HepG2 (cell line): ENCODE data around the gene TMEM14C. TPM values are rescaled to one million over a fixed set of nuclear protein-coding genes. Genes with fewer than 3 reads are reported as not detected.

Experiments
- FOXO1 ChIP-seq: sonication (generic); formaldehyde crosslinking; IDR thresholded peaks from 2 replicates; pipeline ENCODE4 v1.4.0; 2020; ENCODE audit warnings: missing genetic modification reagents
- KDM6A ChIP-seq: IDR thresholded peaks from 2 replicates; pipeline ENCODE4 v1.6.1; 2016; ENCODE audit warnings: low read depth
- MAFK ChIP-seq, 2 experiments: IDR thresholded peaks in 1 of 2; conservative IDR thresholded peaks in 1 of 2; 2 replicates each; pipeline ENCODE4 v1.6.1; 2011; ENCODE audit warnings: improper control_type of control experiment in 2 of 2, low read length in 2 of 2
- MTF1 ChIP-seq: sonication (generic); formaldehyde crosslinking; IDR thresholded peaks from 2 replicates; pipeline ENCODE4 v1.5.0; 2020; ENCODE audit warnings: missing genetic modification reagents
- MTF2 ChIP-seq: sonication (generic); formaldehyde crosslinking; IDR thresholded peaks from 2 replicates; pipeline ENCODE4 v1.5.0; 2020; ENCODE audit warnings: missing genetic modification reagents, borderline replicate concordance
- SIN3B ChIP-seq: fragments of 150-350 bp; IDR thresholded peaks from 2 replicates; pipeline ENCODE4 v1.6.1; 2014; ENCODE audit warnings: low read length
- SMAD3 ChIP-seq: sonication (generic); formaldehyde crosslinking; IDR thresholded peaks from 2 replicates; pipeline ENCODE4 v1.4.0; 2020; ENCODE audit warnings: missing genetic modification reagents
- SNAI1 ChIP-seq: sonication (generic); formaldehyde crosslinking; IDR thresholded peaks from 2 replicates; pipeline ENCODE4 v1.5.0; 2020; ENCODE audit warnings: mild to moderate bottlenecking, missing genetic modification reagents, borderline replicate concordance
- polyA plus RNA-seq, 8 experiments: library from polyadenylated mRNA; depleted of rRNA in 3 of 8; stranded (reverse) in 7 of 8; unstranded in 1 of 8; fragments of >200 nt; fragmentation: Illumina TruSeq in 4 of 8; extraction: Trizol in 4 of 8; gene quantifications; 2 replicates each; pipeline versions ENCODE4 v1.2.1 to v1.2.3, GENCODE V29; 2011 to 2016; ENCODE audit warnings: low read depth in 4 of 8, missing spikeins in 1 of 8, mixed read lengths in 1 of 8; ENCODE audit not compliant: insufficient read depth in 1 of 8
- total RNA-seq, 5 experiments: library from RNA; depleted of rRNA; stranded (reverse); fragments of >200 nt; fragmentation: Illumina TruSeq; extraction: Trizol; gene quantifications; 2 replicates each; pipeline ENCODE4 v1.2.3, GENCODE V29; 2016; ENCODE audit warnings: low read depth in 1 of 5
- TF ChIP-seq, protein P1 (sequence below): sonication (generic); formaldehyde crosslinking; IDR thresholded peaks from 2 replicates; pipeline ENCODE4 v1.8.1; 2023; ENCODE audit warnings: mild to moderate bottlenecking, moderate library complexity, missing genetic modification reagents
- TF ChIP-seq, protein P2 (sequence below): sonication (generic); formaldehyde crosslinking; IDR thresholded peaks from 2 replicates; pipeline ENCODE4 v1.4.0; 2020; ENCODE audit warnings: mild to moderate bottlenecking, missing genetic modification reagents
- TF ChIP-seq, protein P3 (sequence below): sonication (generic); formaldehyde crosslinking; IDR thresholded peaks from 2 replicates; pipeline ENCODE4 v1.5.1; 2020; ENCODE audit warnings: missing genetic modification reagents, mild to moderate bottlenecking, borderline replicate concordance
- TF ChIP-seq, protein P4 (sequence below): sonication (generic); formaldehyde crosslinking; IDR thresholded peaks from 2 replicates; pipeline ENCODE4 v1.5.0; 2020; ENCODE audit warnings: mild to moderate bottlenecking, missing genetic modification reagents, borderline replicate concordance
- TF ChIP-seq, protein P5 (sequence below): sonication (generic); formaldehyde crosslinking; IDR thresholded peaks from 2 replicates; pipeline ENCODE4 v1.4.0; 2020; ENCODE audit warnings: missing genetic modification reagents, borderline replicate concordance
- TF ChIP-seq, protein P6 (sequence below): sonication (generic); formaldehyde crosslinking; IDR thresholded peaks from 2 replicates; pipeline ENCODE4 v1.5.0; 2020; ENCODE audit warnings: missing genetic modification reagents

The TMEM14C gene
- total and polyA plus RNA-seq, 2 of the 13 experiments (the other 11 are each of a cell fraction or from before 2014, with no cell fraction given), result 184 TPM

DNA sequence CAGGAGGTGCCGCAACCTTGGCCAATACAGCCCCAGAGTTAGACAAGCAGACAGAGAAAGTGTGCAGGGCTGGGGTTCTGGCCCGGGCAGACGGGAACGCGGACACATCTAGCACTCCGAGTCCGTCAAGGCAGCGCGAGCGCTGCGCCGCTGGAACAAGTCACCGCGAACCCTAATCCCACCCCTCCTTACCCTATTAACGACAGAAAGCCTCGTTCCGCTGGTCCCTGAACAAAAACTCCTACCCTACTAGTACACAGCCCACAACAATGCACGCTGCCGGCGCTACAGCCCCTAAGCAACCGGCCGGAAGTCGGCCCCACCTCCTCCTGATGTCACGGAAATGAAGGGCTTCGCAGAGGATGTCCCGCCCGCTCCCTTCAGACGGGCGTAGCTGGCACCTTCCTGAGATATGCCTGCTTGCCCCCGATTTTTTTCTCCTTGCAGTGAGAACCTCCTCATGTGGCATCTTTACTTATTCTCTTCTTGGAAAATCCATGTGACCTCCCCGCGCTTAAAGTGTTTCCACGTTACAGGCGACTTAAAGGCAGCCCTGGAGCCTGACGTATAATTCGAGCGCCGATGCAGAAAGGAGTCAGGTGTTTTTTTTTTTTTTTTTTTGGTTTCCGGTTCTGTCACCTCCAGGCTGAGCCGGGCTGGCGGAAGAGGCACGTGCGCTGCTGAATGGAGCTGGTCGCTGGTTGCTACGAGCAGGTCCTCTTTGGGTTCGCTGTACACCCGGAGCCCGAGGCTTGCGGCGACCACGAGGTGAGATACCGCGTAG, 28.4 kb upstream of the TMEM14C start, which contains the start of the genes C6orf52 and PAK1IP1 (continued):
- TF ChIP-seq, protein P1, sequence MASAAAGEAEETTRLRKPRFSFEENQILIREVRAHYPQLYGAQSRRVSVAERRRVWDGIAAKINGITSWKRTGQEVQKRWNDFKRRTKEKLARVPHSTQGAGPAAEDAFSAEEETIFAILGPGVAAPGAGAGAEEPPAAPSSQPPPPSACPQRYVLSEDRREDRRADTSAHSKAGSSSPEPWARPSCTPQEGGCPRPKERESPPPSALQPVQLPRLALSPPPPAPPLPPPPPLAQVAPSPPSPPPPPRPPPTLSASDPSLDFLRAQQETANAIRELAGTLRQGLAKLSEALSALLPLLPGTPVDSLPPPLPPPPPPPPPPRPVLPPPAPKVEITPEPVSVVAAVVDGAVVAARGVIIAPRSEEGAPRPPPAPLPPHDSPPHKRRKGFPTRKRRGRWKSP (CRISPR knock-in tag), result peak; percentile 77
- TF ChIP-seq FOXO1, result 0 out of 2 replicates have a peak, but pooled peaks have one; percentile 48
- TF ChIP-seq, protein P2, sequence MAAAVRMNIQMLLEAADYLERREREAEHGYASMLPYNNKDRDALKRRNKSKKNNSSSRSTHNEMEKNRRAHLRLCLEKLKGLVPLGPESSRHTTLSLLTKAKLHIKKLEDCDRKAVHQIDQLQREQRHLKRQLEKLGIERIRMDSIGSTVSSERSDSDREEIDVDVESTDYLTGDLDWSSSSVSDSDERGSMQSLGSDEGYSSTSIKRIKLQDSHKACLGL (CRISPR knock-in tag), result peak; percentile 98; the same call in 1 of the 2 replicates
- peak; percentile 33; the same call in 1 of the 2 replicates for TF ChIP-seq MTF2 (CRISPR knock-in tag)
- peak; percentile 90 for TF ChIP-seq SIN3B
- peak; percentile 55; the same call in 1 of the 2 replicates for TF ChIP-seq SNAI1 (CRISPR knock-in tag)
- peak; percentile 77; the same call in 1 of the 2 replicates for TF ChIP-seq MTF1 (CRISPR knock-in tag)
- TF ChIP-seq, protein P3, sequence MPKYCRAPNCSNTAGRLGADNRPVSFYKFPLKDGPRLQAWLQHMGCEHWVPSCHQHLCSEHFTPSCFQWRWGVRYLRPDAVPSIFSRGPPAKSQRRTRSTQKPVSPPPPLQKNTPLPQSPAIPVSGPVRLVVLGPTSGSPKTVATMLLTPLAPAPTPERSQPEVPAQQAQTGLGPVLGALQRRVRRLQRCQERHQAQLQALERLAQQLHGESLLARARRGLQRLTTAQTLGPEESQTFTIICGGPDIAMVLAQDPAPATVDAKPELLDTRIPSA (CRISPR knock-in tag), result 0 out of 2 replicates have a peak, but pooled peaks have one; percentile 15
- TF ChIP-seq MAFK (conservative IDR thresholded peaks at IDR 0.05 in 1 of 2, IDR thresholded peaks at IDR 0.05 in 1 of 2; ENCODE audit: low read length in 2 of 2), result no peak
- TF ChIP-seq, protein P4, sequence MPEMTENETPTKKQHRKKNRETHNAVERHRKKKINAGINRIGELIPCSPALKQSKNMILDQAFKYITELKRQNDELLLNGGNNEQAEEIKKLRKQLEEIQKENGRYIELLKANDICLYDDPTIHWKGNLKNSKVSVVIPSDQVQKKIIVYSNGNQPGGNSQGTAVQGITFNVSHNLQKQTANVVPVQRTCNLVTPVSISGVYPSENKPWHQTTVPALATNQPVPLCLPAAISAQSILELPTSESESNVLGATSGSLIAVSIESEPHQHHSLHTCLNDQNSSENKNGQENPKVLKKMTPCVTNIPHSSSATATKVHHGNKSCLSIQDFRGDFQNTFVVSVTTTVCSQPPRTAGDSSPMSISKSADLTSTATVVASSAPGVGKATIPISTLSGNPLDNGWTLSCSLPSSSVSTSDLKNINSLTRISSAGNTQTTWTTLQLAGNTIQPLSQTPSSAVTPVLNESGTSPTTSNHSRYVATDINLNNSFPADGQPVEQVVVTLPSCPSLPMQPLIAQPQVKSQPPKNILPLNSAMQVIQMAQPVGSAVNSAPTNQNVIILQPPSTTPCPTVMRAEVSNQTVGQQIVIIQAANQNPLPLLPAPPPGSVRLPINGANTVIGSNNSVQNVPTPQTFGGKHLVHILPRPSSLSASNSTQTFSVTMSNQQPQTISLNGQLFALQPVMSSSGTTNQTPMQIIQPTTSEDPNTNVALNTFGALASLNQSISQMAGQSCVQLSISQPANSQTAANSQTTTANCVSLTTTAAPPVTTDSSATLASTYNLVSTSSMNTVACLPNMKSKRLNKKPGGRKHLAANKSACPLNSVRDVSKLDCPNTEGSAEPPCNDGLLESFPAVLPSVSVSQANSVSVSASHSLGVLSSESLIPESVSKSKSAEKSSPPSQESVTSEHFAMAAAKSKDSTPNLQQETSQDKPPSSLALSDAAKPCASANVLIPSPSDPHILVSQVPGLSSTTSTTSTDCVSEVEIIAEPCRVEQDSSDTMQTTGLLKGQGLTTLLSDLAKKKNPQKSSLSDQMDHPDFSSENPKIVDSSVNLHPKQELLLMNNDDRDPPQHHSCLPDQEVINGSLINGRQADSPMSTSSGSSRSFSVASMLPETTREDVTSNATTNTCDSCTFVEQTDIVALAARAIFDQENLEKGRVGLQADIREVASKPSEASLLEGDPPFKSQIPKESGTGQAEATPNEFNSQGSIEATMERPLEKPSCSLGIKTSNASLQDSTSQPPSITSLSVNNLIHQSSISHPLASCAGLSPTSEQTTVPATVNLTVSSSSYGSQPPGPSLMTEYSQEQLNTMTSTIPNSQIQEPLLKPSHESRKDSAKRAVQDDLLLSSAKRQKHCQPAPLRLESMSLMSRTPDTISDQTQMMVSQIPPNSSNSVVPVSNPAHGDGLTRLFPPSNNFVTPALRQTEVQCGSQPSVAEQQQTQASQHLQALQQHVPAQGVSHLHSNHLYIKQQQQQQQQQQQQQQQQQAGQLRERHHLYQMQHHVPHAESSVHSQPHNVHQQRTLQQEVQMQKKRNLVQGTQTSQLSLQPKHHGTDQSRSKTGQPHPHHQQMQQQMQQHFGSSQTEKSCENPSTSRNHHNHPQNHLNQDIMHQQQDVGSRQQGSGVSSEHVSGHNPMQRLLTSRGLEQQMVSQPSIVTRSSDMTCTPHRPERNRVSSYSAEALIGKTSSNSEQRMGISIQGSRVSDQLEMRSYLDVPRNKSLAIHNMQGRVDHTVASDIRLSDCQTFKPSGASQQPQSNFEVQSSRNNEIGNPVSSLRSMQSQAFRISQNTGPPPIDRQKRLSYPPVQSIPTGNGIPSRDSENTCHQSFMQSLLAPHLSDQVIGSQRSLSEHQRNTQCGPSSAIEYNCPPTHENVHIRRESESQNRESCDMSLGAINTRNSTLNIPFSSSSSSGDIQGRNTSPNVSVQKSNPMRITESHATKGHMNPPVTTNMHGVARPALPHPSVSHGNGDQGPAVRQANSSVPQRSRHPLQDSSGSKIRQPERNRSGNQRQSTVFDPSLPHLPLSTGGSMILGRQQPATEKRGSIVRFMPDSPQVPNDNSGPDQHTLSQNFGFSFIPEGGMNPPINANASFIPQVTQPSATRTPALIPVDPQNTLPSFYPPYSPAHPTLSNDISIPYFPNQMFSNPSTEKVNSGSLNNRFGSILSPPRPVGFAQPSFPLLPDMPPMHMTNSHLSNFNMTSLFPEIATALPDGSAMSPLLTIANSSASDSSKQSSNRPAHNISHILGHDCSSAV (CRISPR knock-in tag), result peak; percentile 44; the same call in 1 of the 2 replicates
- peak; percentile 88; the same call in 1 of the 2 replicates for TF ChIP-seq SMAD3 (CRISPR knock-in tag)
- TF ChIP-seq, protein P5, sequence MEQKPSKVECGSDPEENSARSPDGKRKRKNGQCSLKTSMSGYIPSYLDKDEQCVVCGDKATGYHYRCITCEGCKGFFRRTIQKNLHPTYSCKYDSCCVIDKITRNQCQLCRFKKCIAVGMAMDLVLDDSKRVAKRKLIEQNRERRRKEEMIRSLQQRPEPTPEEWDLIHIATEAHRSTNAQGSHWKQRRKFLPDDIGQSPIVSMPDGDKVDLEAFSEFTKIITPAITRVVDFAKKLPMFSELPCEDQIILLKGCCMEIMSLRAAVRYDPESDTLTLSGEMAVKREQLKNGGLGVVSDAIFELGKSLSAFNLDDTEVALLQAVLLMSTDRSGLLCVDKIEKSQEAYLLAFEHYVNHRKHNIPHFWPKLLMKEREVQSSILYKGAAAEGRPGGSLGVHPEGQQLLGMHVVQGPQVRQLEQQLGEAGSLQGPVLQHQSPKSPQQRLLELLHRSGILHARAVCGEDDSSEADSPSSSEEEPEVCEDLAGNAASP (CRISPR knock-in tag), result peak; percentile 34; the same call in 1 of the 2 replicates
- no peak for TF ChIP-seq KDM6A (CRISPR knock-in tag)
- TF ChIP-seq, protein P6, sequence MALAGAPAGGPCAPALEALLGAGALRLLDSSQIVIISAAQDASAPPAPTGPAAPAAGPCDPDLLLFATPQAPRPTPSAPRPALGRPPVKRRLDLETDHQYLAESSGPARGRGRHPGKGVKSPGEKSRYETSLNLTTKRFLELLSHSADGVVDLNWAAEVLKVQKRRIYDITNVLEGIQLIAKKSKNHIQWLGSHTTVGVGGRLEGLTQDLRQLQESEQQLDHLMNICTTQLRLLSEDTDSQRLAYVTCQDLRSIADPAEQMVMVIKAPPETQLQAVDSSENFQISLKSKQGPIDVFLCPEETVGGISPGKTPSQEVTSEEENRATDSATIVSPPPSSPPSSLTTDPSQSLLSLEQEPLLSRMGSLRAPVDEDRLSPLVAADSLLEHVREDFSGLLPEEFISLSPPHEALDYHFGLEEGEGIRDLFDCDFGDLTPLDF, result no peak; the same call in 1 of the 2 replicates
